ENCODE data around the gene GRB2. TPM values are rescaled to one million over a fixed set of nuclear protein-coding genes. Genes with fewer than 3 reads are reported as not detected.

The GRB2 gene
- total RNA-seq, 4 donors from 2014 or later = 55.1 to 96.5 (median 75.4) TPM

DNA sequence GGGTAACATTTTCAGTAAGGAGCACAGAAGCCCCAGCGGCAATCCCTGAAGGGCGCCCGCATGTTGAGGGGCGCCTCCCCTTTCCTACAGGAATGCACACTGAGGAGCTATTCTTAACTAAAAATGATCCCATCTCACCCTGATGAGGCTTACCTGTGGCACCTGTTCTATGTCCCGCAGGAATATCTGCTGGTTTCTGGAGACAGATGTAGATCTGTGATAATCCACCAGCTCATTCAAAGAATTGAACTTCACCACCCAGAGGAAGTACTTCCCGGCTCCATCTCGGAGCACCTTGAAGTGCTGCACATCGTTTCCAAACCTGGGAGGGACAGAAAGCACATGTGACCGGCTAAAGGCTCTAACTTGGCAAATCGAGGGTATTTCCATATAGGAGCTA, 84.0 kb downstream of the GRB2 start:
- no peak overlapping the region for H3K4me3 ChIP-seq (ENCODE audit: low read depth, poor library complexity, severe bottlenecking)
- 84 to 89% methylated on average over 10 of the region's 10 CpGs for WGBS, 2 donors
- no peak for TF ChIP-seq POLR2A (IDR thresholded peaks at IDR 0.05)
- TF ChIP-seq, protein P1, sequence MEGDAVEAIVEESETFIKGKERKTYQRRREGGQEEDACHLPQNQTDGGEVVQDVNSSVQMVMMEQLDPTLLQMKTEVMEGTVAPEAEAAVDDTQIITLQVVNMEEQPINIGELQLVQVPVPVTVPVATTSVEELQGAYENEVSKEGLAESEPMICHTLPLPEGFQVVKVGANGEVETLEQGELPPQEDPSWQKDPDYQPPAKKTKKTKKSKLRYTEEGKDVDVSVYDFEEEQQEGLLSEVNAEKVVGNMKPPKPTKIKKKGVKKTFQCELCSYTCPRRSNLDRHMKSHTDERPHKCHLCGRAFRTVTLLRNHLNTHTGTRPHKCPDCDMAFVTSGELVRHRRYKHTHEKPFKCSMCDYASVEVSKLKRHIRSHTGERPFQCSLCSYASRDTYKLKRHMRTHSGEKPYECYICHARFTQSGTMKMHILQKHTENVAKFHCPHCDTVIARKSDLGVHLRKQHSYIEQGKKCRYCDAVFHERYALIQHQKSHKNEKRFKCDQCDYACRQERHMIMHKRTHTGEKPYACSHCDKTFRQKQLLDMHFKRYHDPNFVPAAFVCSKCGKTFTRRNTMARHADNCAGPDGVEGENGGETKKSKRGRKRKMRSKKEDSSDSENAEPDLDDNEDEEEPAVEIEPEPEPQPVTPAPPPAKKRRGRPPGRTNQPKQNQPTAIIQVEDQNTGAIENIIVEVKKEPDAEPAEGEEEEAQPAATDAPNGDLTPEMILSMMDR (IDR thresholded peaks at IDR 0.05) = no peak
- no peak for DNase-seq (ENCODE audit: low spot score in 2 of 2)
- intact Hi-C loops (cut with DNase I; ENCODE audit: low total_unique reads) = loop anchor here (5.0 kb wide), 1 partner anchor 91 kb away; no protein-coding TSS in a partner anchor

DNA sequence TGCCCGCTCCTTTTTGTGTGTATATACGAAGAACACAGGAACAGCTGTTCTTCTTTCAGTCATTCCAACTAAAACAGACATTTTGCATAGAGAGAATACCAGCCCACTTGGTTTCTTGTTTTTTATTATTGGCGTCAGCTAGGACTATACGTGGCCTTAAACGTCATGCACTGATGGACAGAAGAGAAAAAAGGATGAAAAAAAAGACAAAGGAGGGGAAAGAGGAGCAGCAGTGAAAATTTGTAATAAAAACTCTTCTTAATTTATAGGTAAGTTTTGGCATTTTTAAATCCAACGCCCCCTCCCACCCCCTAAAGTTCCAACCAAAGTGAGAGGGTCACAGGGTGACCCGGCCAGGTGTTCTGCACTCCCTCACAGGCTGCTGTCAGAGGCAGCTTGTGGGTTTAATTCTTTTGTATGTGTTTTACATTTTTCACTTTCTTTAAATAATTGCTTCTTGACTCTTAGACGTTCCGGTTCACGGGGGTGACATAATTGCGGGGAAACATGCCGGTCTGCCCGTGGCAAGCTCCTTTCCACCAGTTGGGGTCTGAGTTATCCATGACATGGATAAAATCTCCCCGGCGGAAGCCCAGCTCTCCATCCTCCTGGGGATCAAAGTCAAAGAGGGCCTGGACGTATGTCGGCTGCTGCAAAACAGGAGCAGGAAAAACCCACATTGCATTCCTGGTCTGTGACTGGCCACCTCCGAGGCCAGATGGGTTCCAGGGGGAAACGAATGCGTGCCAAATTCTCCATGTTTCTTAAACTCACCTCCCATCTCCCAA, 85.4 kb downstream of the GRB2 start:
- DNase-seq (ENCODE audit: low spot score in 2 of 2) = no peak
- 89% methylated on average over 20 of the region's 20 CpGs for WGBS, 2 donors
- TF ChIP-seq, protein P1 (IDR thresholded peaks at IDR 0.05) = no peak
- no peak for TF ChIP-seq POLR2A (IDR thresholded peaks at IDR 0.05)
- intact Hi-C loops (cut with DNase I; ENCODE audit: low total_unique reads) = loop anchor here (5.0 kb wide), 1 partner anchor 92 kb away; no protein-coding TSS in a partner anchor
- H3K4me3 ChIP-seq (ENCODE audit: low read depth, poor library complexity, severe bottlenecking) = no peak overlapping the region

DNA sequence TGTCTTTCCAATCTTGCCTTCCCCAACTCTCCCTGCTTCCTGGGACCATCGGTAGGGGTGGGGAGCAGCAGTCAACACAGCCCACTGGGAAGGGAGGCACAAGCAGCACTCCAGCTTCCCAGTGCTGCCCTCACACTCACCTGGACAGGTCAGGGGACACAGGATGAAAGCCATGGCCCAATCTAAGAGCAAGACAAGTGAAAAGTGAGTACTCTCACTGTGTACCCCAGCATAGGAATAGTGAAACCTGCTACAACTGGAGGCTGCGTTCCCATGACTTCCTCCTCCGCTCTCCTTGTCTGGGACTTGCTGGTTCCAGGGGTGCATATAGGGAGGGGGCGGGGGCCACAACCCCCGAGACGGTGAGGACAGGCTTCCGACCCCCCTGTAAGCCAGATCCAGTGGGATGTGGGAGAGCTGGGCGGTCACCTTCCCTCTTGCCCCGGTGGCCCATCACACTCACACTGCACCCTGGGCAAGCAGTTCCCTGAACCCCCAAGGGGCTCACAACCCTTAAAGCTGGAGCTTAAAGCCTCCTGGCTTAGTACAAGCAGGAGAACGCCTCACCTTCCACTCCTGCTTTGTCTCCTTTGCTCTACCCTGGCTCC, 86.8 kb downstream of the GRB2 start:
- no peak for DNase-seq (ENCODE audit: low spot score in 2 of 2)
- H3K4me3 ChIP-seq (ENCODE audit: low read depth, poor library complexity, severe bottlenecking) = no peak overlapping the region
- WGBS, 2 donors = 81 to 82% methylated on average over 10 of the region's 10 CpGs
- intact Hi-C loops (cut with DNase I; ENCODE audit: low total_unique reads) = no loop called here
- TF ChIP-seq, protein P1 (IDR thresholded peaks at IDR 0.05) = no peak
- no peak for TF ChIP-seq POLR2A (IDR thresholded peaks at IDR 0.05)

DNA sequence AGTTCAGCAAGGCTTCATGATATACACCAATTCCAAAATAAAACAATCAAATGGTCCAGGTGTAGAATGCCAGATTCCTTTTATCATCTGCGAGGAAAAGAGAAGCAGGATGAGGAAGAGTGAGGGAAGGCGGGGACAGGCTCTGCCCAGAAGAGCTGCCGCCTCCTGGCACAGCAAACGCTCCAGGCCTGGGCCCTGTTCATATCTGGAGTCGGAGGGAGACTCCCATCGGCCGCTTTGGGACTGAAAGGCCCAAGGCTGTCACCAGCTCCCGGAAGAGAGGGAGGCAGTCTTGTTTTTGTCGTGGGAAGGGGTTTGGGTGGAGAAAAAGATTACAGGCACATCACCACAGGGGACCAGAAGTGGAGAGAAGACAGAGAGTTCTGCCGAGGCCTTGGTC, 87.3 kb downstream of the GRB2 start:
- intact Hi-C loops (cut with DNase I; ENCODE audit: low total_unique reads) = no loop called here
- WGBS, 2 donors = 70 to 73% methylated on average over 10 of the region's 10 CpGs
- DNase-seq (ENCODE audit: low spot score in 2 of 2) = no peak
- TF ChIP-seq, protein P1 (IDR thresholded peaks at IDR 0.05) = no peak
- TF ChIP-seq POLR2A (IDR thresholded peaks at IDR 0.05) = no peak
- no peak overlapping the region for H3K4me3 ChIP-seq (ENCODE audit: low read depth, poor library complexity, severe bottlenecking)

DNA sequence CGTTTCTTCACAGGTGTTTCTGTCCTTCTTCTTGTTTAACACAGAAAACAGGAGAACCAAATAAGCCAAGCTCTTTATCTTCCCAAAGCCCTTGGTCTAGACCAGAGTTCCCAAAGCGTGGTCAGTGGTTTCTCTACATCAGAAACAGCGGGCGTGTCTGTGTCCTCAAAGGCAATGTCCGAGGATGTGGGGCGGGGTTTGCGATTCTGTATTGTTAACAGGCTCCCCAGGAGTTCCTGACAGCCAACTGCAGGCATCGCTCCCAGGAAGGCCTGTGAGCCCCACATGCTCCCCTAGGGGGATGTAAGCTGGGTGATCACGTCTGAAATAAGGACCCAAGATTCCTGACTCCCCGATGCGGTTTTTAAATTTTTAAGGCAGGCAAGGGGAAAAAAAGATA, 87.8 kb downstream of the GRB2 start:
- no peak for TF ChIP-seq POLR2A (IDR thresholded peaks at IDR 0.05)
- TF ChIP-seq, protein P1 (IDR thresholded peaks at IDR 0.05) = no peak
- intact Hi-C loops (cut with DNase I; ENCODE audit: low total_unique reads) = no loop called here
- no peak overlapping the region for H3K4me3 ChIP-seq (ENCODE audit: low read depth, poor library complexity, severe bottlenecking)
- no peak for DNase-seq (ENCODE audit: low spot score in 2 of 2)
- WGBS, 2 donors = 73 to 83% methylated on average over 11 of the region's 11 CpGs

Data from lower leg skin (tissue), 4 donors.